HG03469 (cell line): ENCODE measurements around the gene DDX50.
"Not testable (repeated sequence)": the region's sequence is repeated elsewhere in the genome, so short reads cannot be mapped to it uniquely, and the experiment has no call there.

Source experiments
- ATAC-seq: cut with Tn5 transposase; IDR thresholded peaks from one replicate; pipeline ENCODE4 v1.9.1; 2021; ENCODE audit warnings: mild to moderate bottlenecking, moderate library complexity, moderate number of reproducible peaks; ENCODE audit not compliant: unreplicated experiment

The DDX50 gene

DNA sequence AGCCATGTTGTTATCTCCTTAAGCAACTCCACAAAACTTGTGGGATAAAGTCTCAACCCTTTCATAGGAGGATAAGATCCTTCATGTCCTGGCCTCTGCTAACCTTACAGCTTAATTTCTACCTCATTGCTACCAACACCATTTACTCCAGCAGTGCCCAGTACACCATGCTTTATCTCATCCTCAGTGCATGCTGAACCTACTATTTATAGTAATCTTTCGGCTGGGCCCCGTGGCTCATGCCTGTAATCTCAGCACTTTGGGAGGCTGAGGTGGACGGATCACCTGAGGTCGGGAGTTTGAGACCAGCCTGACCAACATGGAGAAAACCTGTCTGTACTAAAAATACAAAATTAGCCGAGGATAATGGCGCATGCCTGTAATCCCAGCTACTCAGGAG lies 78.6 kb downstream of the DDX50 start:
- not testable (repeated sequence) for ATAC-seq

DNA sequence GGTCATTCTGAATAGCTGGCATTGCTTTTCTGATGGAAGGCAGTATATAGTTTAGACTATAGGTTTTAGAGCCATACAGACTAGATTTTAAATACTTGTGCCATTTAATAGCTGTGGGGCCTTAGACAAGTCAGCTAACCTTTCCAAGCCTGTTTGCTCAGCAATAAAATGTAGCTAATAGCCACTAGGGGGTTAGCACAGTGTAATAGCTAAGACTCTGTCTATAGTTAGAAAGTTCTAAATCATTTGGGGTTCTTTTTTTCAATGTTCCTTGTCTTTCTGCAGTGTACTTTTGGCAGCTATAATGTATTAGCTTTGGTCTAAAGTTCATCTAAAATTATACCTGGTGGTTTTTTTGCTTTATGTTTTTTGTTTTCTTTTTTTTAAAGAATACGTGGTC lies 80.0 kb downstream of the DDX50 start:
- no peak for ATAC-seq

DNA sequence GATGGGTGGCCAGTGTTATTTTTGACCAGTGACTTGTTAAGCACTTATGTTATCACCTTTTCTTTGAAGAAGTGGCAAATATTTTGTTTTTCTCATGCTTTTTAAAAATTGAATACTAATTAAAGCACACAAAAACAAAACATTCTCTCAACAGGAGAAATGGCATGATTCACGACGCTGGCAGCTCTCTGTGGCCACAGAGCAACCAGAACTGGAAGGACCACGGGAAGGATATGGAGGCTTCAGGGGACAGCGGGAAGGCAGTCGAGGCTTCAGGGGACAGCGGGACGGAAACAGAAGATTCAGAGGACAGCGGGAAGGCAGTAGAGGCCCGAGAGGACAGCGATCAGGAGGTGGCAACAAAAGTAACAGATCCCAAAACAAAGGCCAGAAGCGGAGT lies 81.3 kb downstream of the DDX50 start:
- no peak for ATAC-seq

DNA sequence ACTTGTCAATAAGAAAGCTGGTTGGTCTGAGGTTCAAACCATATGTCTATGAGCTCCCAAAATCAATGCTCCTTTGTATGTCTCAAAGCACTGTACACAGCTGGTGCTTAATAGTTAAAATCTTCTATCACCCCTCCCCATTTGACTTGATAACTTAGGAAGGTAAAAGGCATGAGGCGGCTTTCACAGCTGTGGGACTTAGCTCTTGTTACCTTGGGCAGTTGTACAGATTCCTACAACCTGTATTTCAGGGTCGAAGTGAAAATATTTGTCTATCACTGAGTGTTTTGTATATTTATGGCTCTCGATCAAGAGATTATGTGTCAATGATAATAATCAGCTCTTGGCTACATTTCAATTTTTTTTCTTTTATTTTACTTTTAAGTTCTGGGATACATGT lies 86.5 kb downstream of the DDX50 start:
- no peak for ATAC-seq

DNA sequence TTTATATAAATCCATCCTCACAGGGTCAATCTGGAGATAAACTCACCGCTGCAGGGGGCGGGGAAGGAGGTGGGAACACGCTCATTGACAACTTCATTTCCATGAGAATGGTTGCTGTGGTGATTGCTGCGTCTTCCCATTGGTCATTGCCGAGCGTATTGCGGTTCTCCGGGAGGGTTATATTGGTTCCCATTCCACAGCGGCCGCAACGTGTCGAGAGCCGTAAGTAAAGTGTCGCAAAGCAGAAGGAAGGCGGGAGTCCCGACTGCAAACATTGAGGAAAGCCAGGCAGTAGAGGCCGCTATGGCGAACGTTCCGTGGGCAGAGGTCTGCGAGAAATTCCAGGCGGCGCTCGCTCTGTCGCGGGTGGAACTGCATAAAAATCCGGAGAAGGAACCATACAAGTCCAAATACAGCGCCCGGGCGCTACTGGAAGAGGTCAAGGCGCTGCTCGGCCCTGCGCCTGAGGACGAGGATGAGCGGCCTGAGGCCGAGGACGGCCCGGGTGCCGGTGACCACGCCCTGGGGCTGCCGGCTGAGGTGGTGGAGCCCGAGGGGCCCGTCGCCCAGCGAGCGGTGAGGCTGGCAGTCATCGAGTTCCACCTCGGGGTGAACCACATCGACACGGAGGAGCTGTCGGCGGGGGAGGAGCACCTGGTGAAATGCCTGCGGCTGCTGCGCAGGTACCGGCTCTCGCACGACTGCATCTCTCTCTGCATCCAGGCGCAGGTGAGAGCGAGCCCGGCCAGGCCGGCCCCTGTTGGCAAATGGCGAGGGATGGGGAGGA lies 87.6 kb downstream of the DDX50 start, which contains the start of gene KIFBP:
Gene KIFBP, plus strand, starts transcription at position 274 of the 787 bp plus-strand sequence. Its CDS starts 30 bp downstream, at position 304.
- ATAC-seq: peak; percentile 52

DNA sequence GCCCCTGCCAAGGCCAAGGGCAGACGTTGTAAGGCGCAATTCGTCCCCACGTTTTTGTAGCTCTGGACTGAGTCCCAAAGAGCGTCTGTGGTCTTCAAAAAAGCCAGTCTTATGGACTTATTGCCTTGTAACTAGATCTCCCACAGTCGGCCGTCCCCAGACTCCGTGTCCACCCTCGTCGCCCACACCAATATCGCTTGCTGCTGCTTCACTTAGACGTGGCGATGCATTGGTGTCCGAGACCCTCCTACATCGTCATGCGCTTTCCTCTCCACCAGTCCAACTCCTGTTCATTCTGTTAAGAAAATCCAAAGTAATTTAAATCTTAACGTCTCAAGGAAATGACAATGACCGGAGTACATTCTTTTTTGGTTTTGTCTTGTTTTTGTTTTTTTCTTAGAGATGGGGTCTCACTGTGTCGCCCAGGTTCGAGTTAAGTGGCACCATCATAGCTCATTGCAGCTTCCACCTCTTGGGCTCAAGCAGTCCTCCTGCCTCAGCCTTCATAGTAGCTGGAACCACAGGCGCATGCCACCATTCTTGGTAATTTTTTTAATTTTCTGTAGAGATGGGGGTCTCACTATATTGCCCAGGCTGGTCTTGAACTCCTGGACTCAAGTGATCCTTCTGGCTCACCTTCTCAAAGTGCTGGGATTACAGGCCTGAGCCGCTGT lies 88.3 kb downstream of the DDX50 start:
- ATAC-seq: no peak

DNA sequence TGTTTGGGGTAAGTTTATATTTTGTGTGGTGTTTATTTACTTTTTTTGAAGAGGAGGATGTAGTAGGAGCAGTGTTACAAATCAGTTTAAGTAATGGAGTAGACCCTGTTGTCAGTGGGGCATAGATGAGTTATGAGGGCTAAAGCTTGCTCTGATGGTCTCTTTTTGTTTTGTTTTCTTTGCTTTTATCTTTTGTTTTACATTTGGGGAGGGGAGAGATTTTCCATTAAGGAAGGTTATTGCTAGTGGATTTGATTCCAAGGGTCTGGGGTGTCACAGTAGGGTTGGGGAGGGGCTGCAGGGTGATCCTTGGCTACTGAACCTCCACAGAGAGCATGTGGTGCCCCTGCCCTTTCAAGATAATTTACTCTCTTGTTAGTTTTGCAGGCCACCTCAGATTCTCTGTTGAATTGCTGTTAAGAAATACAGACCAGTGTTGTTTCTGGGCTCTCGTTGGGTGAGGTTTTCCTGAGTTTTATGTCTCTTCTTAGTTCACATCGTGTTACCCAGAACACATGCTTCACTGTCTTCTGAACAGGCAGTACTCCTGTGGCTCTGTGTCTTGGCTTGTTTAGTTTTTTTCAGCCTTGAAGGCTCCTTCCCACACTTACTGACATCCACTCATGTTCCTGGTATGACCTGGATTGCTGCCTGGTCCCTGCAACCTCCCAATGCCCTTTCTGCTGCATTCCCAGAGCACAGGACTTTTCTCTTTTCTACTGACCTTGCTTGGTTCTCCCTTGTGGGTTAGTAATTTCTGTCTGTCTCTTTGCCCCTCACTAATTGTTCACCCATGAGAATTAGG lies 91.7 kb downstream of the DDX50 start:
- ATAC-seq: no peak
